Anterior cingulate cortex (tissue), 58 donors: ENCODE results near the gene ZFP36.

Experiments used
- DNase-seq, 58 donors: peaks; one replicate each; lab custom pipeline; 2025; lab: John Stamatoyannopoulos, UW

Gene ZFP36

GRCh38 chr19:39382991-39383828 is 23.4 kb upstream of the ZFP36 start:
- DNase-seq, result no peak

GRCh38 chr19:39384839-39385568 is 21.6 kb upstream of the ZFP36 start:
- DNase-seq, result no peak

GRCh38 chr19:39385629-39386411 is 20.8 kb upstream of the ZFP36 start:
- peak in 1 of 58 donors; percentile 23 for DNase-seq

GRCh38 chr19:39386557-39386956 is 20.1 kb upstream of the ZFP36 start:
- no peak for DNase-seq

- no peak for DNase-seq
Observed at GRCh38 chr19:39388657-39389056, 18.0 kb upstream of the ZFP36 start.

GRCh38 chr19:39389631-39390414 is 16.8 kb upstream of the ZFP36 start:
- DNase-seq, result no peak

- DNase-seq, result no peak
Observed at GRCh38 chr19:39390451-39390750, 16.2 kb upstream of the ZFP36 start.

GRCh38 chr19:39390751-39391437 is 15.8 kb upstream of the ZFP36 start, which contains the start of the genes MED29 and PAF1:
Gene MED29 (plus strand): TSS chr19:39391378. CDS start chr19:39391423, 45 bp downstream.
Gene PAF1 (minus strand): TSS chr19:39391106. CDS start chr19:39390864, 242 bp downstream.
- peak; percentile 71 to 100 (median 97) for DNase-seq

GRCh38 chr19:39397360-39398296 is 9.0 kb upstream of the ZFP36 start:
- DNase-seq, result peak in 52 of 58 donors; percentile 21 to 84 (median 63)

GRCh38 chr19:39398297-39398864 is 8.3 kb upstream of the ZFP36 start:
- peak in 23 of 58 donors; percentile 7 to 61 (median 26) for DNase-seq

GRCh38 chr19:39399668-39400050 is 7.0 kb upstream of the ZFP36 start:
- DNase-seq, result no peak

- DNase-seq, result no peak
Observed at GRCh38 chr19:39400061-39400460, 6.6 kb upstream of the ZFP36 start.

GRCh38 chr19:39401070-39401548 is 5.5 kb upstream of the ZFP36 start:
- DNase-seq, result no peak

- peak in 10 of 58 donors; percentile 9 to 66 (median 30) for DNase-seq
Observed at GRCh38 chr19:39401549-39402345, 4.9 kb upstream of the ZFP36 start.

- DNase-seq, result peak in 54 of 58 donors; percentile 15 to 87 (median 60)
Observed at GRCh38 chr19:39402346-39403300, 4.0 kb upstream of the ZFP36 start.
